Measurements from ENCODE around the gene HVCN1. TPM values are rescaled to one million over a fixed set of nuclear protein-coding genes. Genes with fewer than 3 reads are reported as not detected.
A peak's percentile ranks its signal among the peaks of the same experiment; 100 is the strongest.

The HVCN1 gene
- total and polyA plus RNA-seq, 2 donors (not counting 1 experiment from before 2014, with no cell fraction given) = 216 to 422 TPM

DNA sequence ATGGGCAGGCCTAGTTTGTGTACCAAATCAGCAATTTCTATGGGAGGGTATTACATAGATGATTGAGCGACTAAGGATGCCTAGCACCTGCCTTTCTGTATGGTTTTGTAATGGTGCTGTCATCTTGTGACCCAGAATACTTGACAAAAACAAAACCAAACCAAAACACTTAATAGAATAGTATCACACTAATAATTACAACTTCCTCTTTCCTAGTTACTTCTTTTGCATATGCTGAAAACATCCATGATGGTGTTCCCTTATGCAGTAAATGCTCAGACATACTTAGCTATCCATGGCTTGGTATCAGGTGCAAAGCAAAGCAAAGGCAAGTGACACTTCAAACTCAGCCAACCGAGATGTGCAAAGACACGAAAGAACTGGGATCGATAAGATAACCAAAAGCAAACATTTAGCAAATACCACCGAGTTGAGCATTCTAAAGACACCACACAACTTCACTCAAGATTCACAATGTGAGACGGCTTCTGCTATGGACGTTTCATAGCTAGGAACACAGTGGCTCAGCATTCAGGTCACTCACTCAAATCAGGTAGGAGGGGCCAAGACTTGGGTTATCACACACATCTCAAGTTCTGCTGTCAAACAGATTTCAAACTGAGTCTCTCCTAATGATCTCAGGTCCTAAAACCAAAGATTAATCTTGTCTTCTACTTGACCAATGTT is 29.4 kb upstream of the HVCN1 start:
- POLR2A ChIA-PET = interaction anchor here (0.5 to 1.1 kb wide), 3 partner anchors 27 to 304 kb away, joined by 3 to 5 read pairs (median 4); no protein-coding TSS in a partner anchor
- intact Hi-C loops (cut with micrococcal nuclease) = no loop called here
- peaks cover 14 to 54% of the 10 kb centered on the region in 2 experiments for H3K36me3 ChIP-seq (replicated peaks in 1 of 2; ENCODE audit: control extremely low read depth in 1 of 2, control insufficient read depth in 1 of 2, extremely low read depth in 1 of 2, insufficient read depth in 2 of 2, low read length in 1 of 2)

DNA sequence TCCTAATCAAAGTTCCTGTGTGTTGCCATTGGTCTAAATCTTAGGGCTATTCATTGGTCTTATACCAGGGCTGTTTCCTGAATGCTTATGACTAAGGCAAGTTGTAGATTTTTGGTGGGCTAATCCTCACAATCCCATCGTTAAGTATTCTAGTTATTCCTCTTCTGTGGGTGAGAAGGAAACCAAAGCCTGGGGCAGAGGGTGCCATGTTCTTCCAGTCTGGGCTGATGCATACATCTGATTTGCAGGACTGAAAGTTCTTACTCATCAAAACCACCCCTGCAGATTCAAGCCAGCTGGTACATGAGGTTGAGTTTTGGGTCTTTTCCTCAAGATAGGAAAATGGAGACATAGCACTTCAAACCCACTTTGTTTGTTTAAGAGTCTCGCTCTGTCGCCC is 28.1 kb upstream of the HVCN1 start:
- CTCF ChIA-PET = no interaction called here
- H3K27ac ChIP-seq (ENCODE audit: low read length in 2 of 2) = peak overlapping the region in 1 of 2 donors; percentile 77
- no peaks in the 10 kb centered on the region for H4K20me1 ChIP-seq (ENCODE audit: control insufficient read depth, insufficient read depth, low read length, poor library complexity, severe bottlenecking)
- H3K79me2 ChIP-seq (ENCODE audit: control insufficient read depth, insufficient read depth, low read length) = no peaks in the 10 kb centered on the region
- intact Hi-C loops (cut with micrococcal nuclease) = no loop called here
- H3K27me3 ChIP-seq (replicated peaks in 1 of 4; ENCODE audit: control extremely low read depth in 1 of 4, control insufficient read depth in 3 of 4, insufficient read depth in 4 of 4, low read length in 3 of 4) = no peaks in the 10 kb centered on the region
- Mint-ChIP-seq H3K4me1 (peaks cover 33% of the 10 kb centered on the region), H3K27ac (peak overlapping the region; percentile 77), H3K27me3 (no peaks in the 10 kb centered on the region), H3K4me3 (peak overlapping the region; percentile 1), H3K9me3 (ENCODE audit: insufficient read depth) (no peaks in the 10 kb centered on the region)
- H3K9ac ChIP-seq (ENCODE audit: low read length) = no peak overlapping the region
- ATAC-seq (ENCODE audit: low read depth) (no peak), DNase-seq (no peak)
- WGBS (ENCODE audit: insufficient coverage) = 100% methylated on average over 1 of the region's 3 CpGs
- H3K36me3 ChIP-seq (replicated peaks in 1 of 2; ENCODE audit: control extremely low read depth in 1 of 2, control insufficient read depth in 1 of 2, extremely low read depth in 1 of 2, insufficient read depth in 2 of 2, low read length in 1 of 2) = peaks cover 12 to 42% of the 10 kb centered on the region in 2 experiments
- H3K4me3 ChIP-seq (ENCODE audit: control extremely low read depth in 1 of 5, extremely low read depth in 1 of 5, insufficient read depth in 1 of 5, low read depth in 2 of 5, low read length in 4 of 5) = no peak overlapping the region
- POLR2A ChIA-PET = no interaction called here
- no peak overlapping the region for H2AFZ ChIP-seq (ENCODE audit: insufficient read depth, low read depth, low read length, poor library complexity, severe bottlenecking)
- peaks cover 16 to 29% of the 10 kb centered on the region in 2 donors for H3K4me1 ChIP-seq (ENCODE audit: control insufficient read depth in 2 of 2, insufficient read depth in 2 of 2, low read length in 2 of 2)
- H3K9me3 ChIP-seq (ENCODE audit: control extremely low read depth in 1 of 3, control insufficient read depth in 2 of 3, insufficient read depth in 1 of 3, low read length in 2 of 3) = peaks cover 0 to 3% (median 0%) of the 10 kb centered on the region in 3 donors
- no peak overlapping the region for H3K4me2 ChIP-seq (replicated peaks; ENCODE audit: low read depth, low read length, poor library complexity, severe bottlenecking)
- TF ChIP-seq, protein P1, sequence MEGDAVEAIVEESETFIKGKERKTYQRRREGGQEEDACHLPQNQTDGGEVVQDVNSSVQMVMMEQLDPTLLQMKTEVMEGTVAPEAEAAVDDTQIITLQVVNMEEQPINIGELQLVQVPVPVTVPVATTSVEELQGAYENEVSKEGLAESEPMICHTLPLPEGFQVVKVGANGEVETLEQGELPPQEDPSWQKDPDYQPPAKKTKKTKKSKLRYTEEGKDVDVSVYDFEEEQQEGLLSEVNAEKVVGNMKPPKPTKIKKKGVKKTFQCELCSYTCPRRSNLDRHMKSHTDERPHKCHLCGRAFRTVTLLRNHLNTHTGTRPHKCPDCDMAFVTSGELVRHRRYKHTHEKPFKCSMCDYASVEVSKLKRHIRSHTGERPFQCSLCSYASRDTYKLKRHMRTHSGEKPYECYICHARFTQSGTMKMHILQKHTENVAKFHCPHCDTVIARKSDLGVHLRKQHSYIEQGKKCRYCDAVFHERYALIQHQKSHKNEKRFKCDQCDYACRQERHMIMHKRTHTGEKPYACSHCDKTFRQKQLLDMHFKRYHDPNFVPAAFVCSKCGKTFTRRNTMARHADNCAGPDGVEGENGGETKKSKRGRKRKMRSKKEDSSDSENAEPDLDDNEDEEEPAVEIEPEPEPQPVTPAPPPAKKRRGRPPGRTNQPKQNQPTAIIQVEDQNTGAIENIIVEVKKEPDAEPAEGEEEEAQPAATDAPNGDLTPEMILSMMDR (IDR thresholded peaks at IDR 0.05) = no peak
- TF ChIP-seq EZH2 (IDR thresholded peaks at IDR 0.05; ENCODE audit: borderline replicate concordance, insufficient read depth, low read depth, low read length, poor library complexity, severe bottlenecking) = no peak

More for the DNA sequence above, 29.4 kb upstream of the HVCN1 start:
- Mint-ChIP-seq H3K4me3 (peak overlapping the region; percentile 52), H3K9me3 (ENCODE audit: insufficient read depth) (no peaks in the 10 kb centered on the region), H3K4me1 (peaks cover 29% of the 10 kb centered on the region), H3K27ac (peak overlapping the region; percentile 88), H3K27me3 (no peaks in the 10 kb centered on the region)
- no peak for TF ChIP-seq EZH2 (IDR thresholded peaks at IDR 0.05; ENCODE audit: borderline replicate concordance, insufficient read depth, low read depth, low read length, poor library complexity, severe bottlenecking)
- TF ChIP-seq, protein P1 (IDR thresholded peaks at IDR 0.05) = no peak
- H2AFZ ChIP-seq (ENCODE audit: insufficient read depth, low read depth, low read length, poor library complexity, severe bottlenecking) = no peak overlapping the region
- CTCF ChIA-PET = interaction anchor here (1.0 to 1.6 kb wide), 4 partner anchors 9 to 166 kb away, joined by 3 to 5 read pairs (median 4); no protein-coding TSS in a partner anchor
- DNase-seq (peak; percentile 68), ATAC-seq (ENCODE audit: low read depth) (peak; percentile 87)
- H3K9ac ChIP-seq (ENCODE audit: low read length) = no peak overlapping the region
- peaks cover 0 to 3% (median 0%) of the 10 kb centered on the region in 3 donors for H3K9me3 ChIP-seq (ENCODE audit: control extremely low read depth in 1 of 3, control insufficient read depth in 2 of 3, insufficient read depth in 1 of 3, low read length in 2 of 3)
- H3K79me2 ChIP-seq (ENCODE audit: control insufficient read depth, insufficient read depth, low read length) = no peaks in the 10 kb centered on the region
- peak overlapping the region; percentile 34 to 77 for H3K27ac ChIP-seq (ENCODE audit: low read length in 2 of 2)
- peak overlapping the region; percentile 29 for H3K4me2 ChIP-seq (replicated peaks; ENCODE audit: low read depth, low read length, poor library complexity, severe bottlenecking)
- 59% methylated on average over 3 of the region's 7 CpGs for WGBS (ENCODE audit: insufficient coverage)
- H4K20me1 ChIP-seq (ENCODE audit: control insufficient read depth, insufficient read depth, low read length, poor library complexity, severe bottlenecking) = peaks cover 6% of the 10 kb centered on the region
- no peak overlapping the region for H3K4me3 ChIP-seq (ENCODE audit: control extremely low read depth in 1 of 5, extremely low read depth in 1 of 5, insufficient read depth in 1 of 5, low read depth in 2 of 5, low read length in 4 of 5)
- peaks cover 16 to 24% of the 10 kb centered on the region in 2 donors for H3K4me1 ChIP-seq (ENCODE audit: control insufficient read depth in 2 of 2, insufficient read depth in 2 of 2, low read length in 2 of 2)
- H3K27me3 ChIP-seq (replicated peaks in 1 of 4; ENCODE audit: control extremely low read depth in 1 of 4, control insufficient read depth in 3 of 4, insufficient read depth in 4 of 4, low read length in 3 of 4) = no peaks in the 10 kb centered on the region
